Tibial nerve (tissue), 4 donors: ENCODE measurements around the gene SERPINH1. TPM values are rescaled to one million over a fixed set of nuclear protein-coding genes. Genes with fewer than 3 reads are reported as not detected.
"Not testable (repeated sequence)": the region's sequence is repeated elsewhere in the genome, so short reads cannot be mapped to it uniquely, and the experiment has no call there.

Source experiments
- DNase-seq, 2 donors: peaks; one replicate each; pipeline ENCODE4 v3.0.0-alpha.2; 2019; ENCODE audit warnings: low spot score in 2 of 2
- H3K27ac ChIP-seq, 4 donors: fragments of 200-600 bp; sonication (generic) in 3 of 4; one replicate each; pipeline ENCODE4 v1.5.1; 2017 to 2019; ENCODE audit warnings: mild to moderate bottlenecking in 1 of 4
- H3K27me3 ChIP-seq, 2 donors: fragments of 200-600 bp; sonication (generic) in 1 of 2; one replicate each; pipeline versions ENCODE4 v1.5.1 to v1.6.0; 2017 to 2019
- H3K36me3 ChIP-seq, 3 donors: fragments of 200-600 bp; sonication (generic); one replicate each; pipeline ENCODE4 v1.5.1; 2018 to 2019
- H3K4me1 ChIP-seq, 4 donors: fragments of 200-600 bp; sonication (generic) in 3 of 4; one replicate each; pipeline ENCODE4 v1.5.1; 2017 to 2019
- H3K4me3 ChIP-seq, 4 donors: fragments of 200-600 bp; sonication (generic) in 3 of 4; one replicate each; pipeline ENCODE4 v1.5.1; 2017 to 2019; ENCODE audit warnings: mild to moderate bottlenecking in 1 of 4, moderate library complexity in 1 of 4
- H3K9me3 ChIP-seq, 4 donors: fragments of 200-600 bp; sonication (generic) in 3 of 4; one replicate each; pipeline ENCODE4 v1.5.1; 2017 to 2019
- CTCF ChIP-seq, 5 experiments: fragments of 200-600 bp in 3 of 5; fragments of 450-650 bp in 2 of 5; sonication (generic) in 3 of 5; IDR thresholded peaks; one replicate each; pipeline ENCODE4 v1.5.1; 2016 to 2019; ENCODE audit warnings: antibody characterized with exemption in 5 of 5, mild to moderate bottlenecking in 3 of 5, moderate library complexity in 2 of 5
- EP300 ChIP-seq, 2 donors: sonication (generic); formaldehyde crosslinking; IDR thresholded peaks; one replicate each; pipeline ENCODE4 v1.6.1; 2017; ENCODE audit warnings: antibody characterized with exemption in 2 of 2, mild to moderate bottlenecking in 1 of 2
- POLR2A ChIP-seq, 2 donors: fragments of 450-650 bp; IDR thresholded peaks; one replicate each; pipeline ENCODE4 v1.6.1; 2017; ENCODE audit warnings: antibody characterized with exemption in 2 of 2, mild to moderate bottlenecking in 2 of 2, moderate library complexity in 2 of 2
- WGBS, 2 donors: methylation state at CpG; one replicate each; pipeline ENCODE4 v1.1.5; 2018; 5-methylcytosine and 5-hydroxymethylcytosine counted together
- total RNA-seq, 4 donors: library from RNA; depleted of rRNA; stranded (reverse); fragments of >200 nt; gene quantifications; one replicate each; pipeline ENCODE4 v1.1.0, GENCODE V29; 2016

The SERPINH1 gene
- total RNA-seq, 4 donors from 2014 or later = 151 to 358 (median 184) TPM

- peak overlapping the region; percentile 95 to 100 (median 97) for H3K27ac ChIP-seq
- H3K9me3 ChIP-seq = no peaks in the 10 kb centered on the region
- TF ChIP-seq POLR2A (IDR thresholded peaks at IDR 0.05) = peak; percentile 44 to 49
- no peak for TF ChIP-seq EP300 (IDR thresholded peaks at IDR 0.05)
- TF ChIP-seq CTCF (IDR thresholded peaks at IDR 0.05) = peak; percentile 7 to 73 (median 44)
- WGBS, 2 donors = 1% methylated on average over 33 to 36 of the region's 68 CpGs
- H3K36me3 ChIP-seq = no peaks in the 10 kb centered on the region
- peaks cover 0 to 24% (median 2%) of the 10 kb centered on the region in 4 donors for H3K4me1 ChIP-seq
- H3K27me3 ChIP-seq = no peaks in the 10 kb centered on the region
- H3K4me3 ChIP-seq = peak overlapping the region; percentile 73 to 92 (median 80)
- DNase-seq = peak; percentile 42 to 51
Observed at GRCh38 chr11:75582895-75583717, 21.1 kb downstream of the SERPINH1 start.

- DNase-seq = peak; percentile 47 to 58
- no peaks in the 10 kb centered on the region for H3K27me3 ChIP-seq
- WGBS, 2 donors = 12 to 13% methylated on average over 27 to 32 of the region's 42 CpGs
- TF ChIP-seq EP300 (IDR thresholded peaks at IDR 0.05) (peak in 1 of 2 donors; percentile 62), POLR2A (IDR thresholded peaks at IDR 0.05) (peak in 1 of 2 donors; percentile 49), CTCF (IDR thresholded peaks at IDR 0.05) (no peak)
- H3K4me3 ChIP-seq = peak overlapping the region; percentile 73 to 92 (median 80)
- peak overlapping the region; percentile 95 to 100 (median 97) for H3K27ac ChIP-seq
- no peaks in the 10 kb centered on the region for H3K9me3 ChIP-seq
- peaks cover 0 to 24% (median 2%) of the 10 kb centered on the region in 4 donors for H3K4me1 ChIP-seq
- H3K36me3 ChIP-seq = no peaks in the 10 kb centered on the region
Observed at GRCh38 chr11:75583718-75584658, 21.9 kb downstream of the SERPINH1 start.

GRCh38 chr11:75584659-75585292 is 22.7 kb downstream of the SERPINH1 start:
- not testable (repeated sequence) for H3K9me3 ChIP-seq, DNase-seq, H3K27me3 ChIP-seq, H3K36me3 ChIP-seq, H3K4me3 ChIP-seq
- H3K27ac ChIP-seq = peak overlapping the region; percentile 95 to 100 (median 97)
- 61 to 75% methylated on average over 12 of the region's 12 CpGs for WGBS, 2 donors
- H3K4me1 ChIP-seq = peaks cover 0 to 24% (median 2%) of the 10 kb centered on the region in 4 donors

GRCh38 chr11:75585293-75585670 is 23.2 kb downstream of the SERPINH1 start:
- WGBS, 2 donors = 57 to 82% methylated on average over 8 of the region's 8 CpGs
- no peak for TF ChIP-seq EP300 (IDR thresholded peaks at IDR 0.05)
- no peak for TF ChIP-seq CTCF (IDR thresholded peaks at IDR 0.05)
- TF ChIP-seq POLR2A (IDR thresholded peaks at IDR 0.05) = no peak

GRCh38 chr11:75586395-75586794 is 24.3 kb downstream of the SERPINH1 start:
- Histone ChIP-seq H3K4me1 (peaks cover 0 to 24% (median 2%) of the 10 kb centered on the region in 4 donors), H3K27me3 (no peaks in the 10 kb centered on the region)
- WGBS, 2 donors = 95 to 100% methylated on average over 3 of the region's 3 CpGs

More at GRCh38 chr11:75585293-75585670, 23.2 kb downstream of the SERPINH1 start:
- H3K4me1 ChIP-seq = peaks cover 0 to 24% (median 2%) of the 10 kb centered on the region in 4 donors
- no peaks in the 10 kb centered on the region for H3K36me3 ChIP-seq
- no peaks in the 10 kb centered on the region for H3K9me3 ChIP-seq
- no peak overlapping the region for H3K4me3 ChIP-seq
- H3K27me3 ChIP-seq = no peaks in the 10 kb centered on the region
- peak overlapping the region in 3 of 4 donors; percentile 96 to 100 (median 98) for H3K27ac ChIP-seq
- DNase-seq = no peak

More at GRCh38 chr11:75586395-75586794, 24.3 kb downstream of the SERPINH1 start:
- DNase-seq = no peak
- no peak overlapping the region for H3K4me3 ChIP-seq
- no peaks in the 10 kb centered on the region for H3K36me3 ChIP-seq
- TF ChIP-seq EP300 (IDR thresholded peaks at IDR 0.05) = no peak
- TF ChIP-seq CTCF (IDR thresholded peaks at IDR 0.05) = no peak
- TF ChIP-seq POLR2A (IDR thresholded peaks at IDR 0.05) = no peak
- H3K27ac ChIP-seq = no peak overlapping the region
- H3K9me3 ChIP-seq = no peaks in the 10 kb centered on the region
